ENCODE measurements around the gene CDHR2. TPM values are rescaled to one million over a fixed set of nuclear protein-coding genes. Genes with fewer than 3 reads are reported as not detected.

Gene CDHR2
- total RNA-seq, 2 experiments from 2014 or later = 0.37 to 0.61 TPM

- Mint-ChIP-seq H3K36me3 (ENCODE audit: low read depth) (no peaks in the 10 kb centered on the region), H3K4me1 (peaks cover 9% of the 10 kb centered on the region), H3K9me3 (ENCODE audit: low read depth) (no peaks in the 10 kb centered on the region), H3K27me3 (peaks cover 55% of the 10 kb centered on the region), H3K27ac (no peak within 1 kb of the TSS), H3K4me3 (peak within 1 kb of the TSS; percentile 13)
- peak; percentile 96 for ATAC-seq
- DNase-seq = peak; percentile 81
- POLR2A ChIA-PET = interaction anchor here (0.5 kb wide), 1 partner anchor 30 kb away, joined by 3 read pairs; no protein-coding TSS in a partner anchor
- intact Hi-C loops (cut with DNase I, micrococcal nuclease) = loop anchor here in 1 of 2 experiments (1.0 kb wide), 2 partner anchors 11 to 17 kb away; partner anchors contain the start of gene TSPAN17
- CTCF ChIA-PET = interaction anchor here (0.6 to 2.1 kb wide), 9 partner anchors 12 to 1263 kb away, joined by 3 to 9 read pairs (median 3); partner anchors contain the start of gene TSPAN17
Observed at GRCh38 chr5:176629853-176630680, 80.9 kb downstream of the CDHR2 start, which contains the start of the genes EIF4E1B and SNCB. Gene EIF4E1B (plus strand): TSS chr5:176630675. CDS start chr5:176642788, 12,113 bp downstream. Gene SNCB (minus strand): TSS chr5:176630534. CDS start chr5:176629654, 880 bp downstream.

DNA sequence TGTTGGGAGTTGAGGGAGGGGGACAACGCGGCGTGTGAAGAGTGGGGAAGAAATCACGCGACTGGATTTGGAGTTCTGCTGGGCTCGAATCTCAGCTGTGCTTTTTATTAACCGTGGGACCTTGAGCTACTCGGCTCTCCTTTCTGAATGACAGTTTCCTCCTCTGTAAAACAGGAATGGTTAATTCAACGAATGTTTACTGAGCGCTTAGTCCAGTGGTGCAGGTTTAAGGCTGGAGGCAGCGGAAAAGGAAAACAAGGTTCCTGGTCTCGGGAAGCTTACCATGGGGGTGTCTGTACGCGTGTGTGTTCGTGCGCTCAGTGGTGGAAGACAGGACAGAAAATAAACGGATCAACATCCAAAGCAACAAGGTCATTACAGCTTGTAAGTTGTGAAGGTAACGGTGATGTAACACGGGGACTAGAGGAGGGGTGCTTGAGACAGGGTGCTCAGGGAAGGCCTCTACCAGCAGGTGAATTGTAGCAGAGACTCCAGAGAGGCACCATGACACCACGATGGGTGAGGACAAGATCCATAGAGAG lies 81.6 kb downstream of the CDHR2 start:
- no peak overlapping the region for H3K27ac Mint-ChIP-seq
- H3K9me3 Mint-ChIP-seq (ENCODE audit: low read depth) = no peaks in the 10 kb centered on the region
- H3K36me3 Mint-ChIP-seq (ENCODE audit: low read depth) = no peaks in the 10 kb centered on the region
- H3K4me1 Mint-ChIP-seq = peaks cover 9% of the 10 kb centered on the region
- H3K27me3 Mint-ChIP-seq = peaks cover 58% of the 10 kb centered on the region
- CTCF ChIA-PET = interaction anchor here (0.7 to 2.1 kb wide), 7 partner anchors 12 to 453 kb away, joined by 3 to 9 read pairs (median 3); partner anchors contain the start of gene TSPAN17
- ATAC-seq (no peak), DNase-seq (no peak)
- POLR2A ChIA-PET = no interaction called here
- peak overlapping the region; percentile 13 for H3K4me3 Mint-ChIP-seq
- intact Hi-C loops (cut with DNase I, micrococcal nuclease) = loop anchor here in 1 of 2 experiments (1.0 kb wide), 2 partner anchors 11 to 17 kb away; partner anchors contain the start of gene TSPAN17

- POLR2A ChIA-PET = no interaction called here
- DNase-seq (no peak), ATAC-seq (no peak)
- H3K27me3 Mint-ChIP-seq = peaks cover 53% of the 10 kb centered on the region
- no peak overlapping the region for H3K4me3 Mint-ChIP-seq
- intact Hi-C loops (cut with DNase I, micrococcal nuclease) = no loop called here
- H3K36me3 Mint-ChIP-seq (ENCODE audit: low read depth) = no peaks in the 10 kb centered on the region
- peaks cover 9% of the 10 kb centered on the region for H3K4me1 Mint-ChIP-seq
- H3K27ac Mint-ChIP-seq = no peak overlapping the region
- no peaks in the 10 kb centered on the region for H3K9me3 Mint-ChIP-seq (ENCODE audit: low read depth)
- CTCF ChIA-PET = interaction anchor here (0.6 to 2.1 kb wide), 3 partner anchors 13 to 94 kb away, joined by 3 to 9 read pairs (median 3); no protein-coding TSS in a partner anchor
Observed at GRCh38 chr5:176631383-176632200, 82.5 kb downstream of the CDHR2 start.

DNA sequence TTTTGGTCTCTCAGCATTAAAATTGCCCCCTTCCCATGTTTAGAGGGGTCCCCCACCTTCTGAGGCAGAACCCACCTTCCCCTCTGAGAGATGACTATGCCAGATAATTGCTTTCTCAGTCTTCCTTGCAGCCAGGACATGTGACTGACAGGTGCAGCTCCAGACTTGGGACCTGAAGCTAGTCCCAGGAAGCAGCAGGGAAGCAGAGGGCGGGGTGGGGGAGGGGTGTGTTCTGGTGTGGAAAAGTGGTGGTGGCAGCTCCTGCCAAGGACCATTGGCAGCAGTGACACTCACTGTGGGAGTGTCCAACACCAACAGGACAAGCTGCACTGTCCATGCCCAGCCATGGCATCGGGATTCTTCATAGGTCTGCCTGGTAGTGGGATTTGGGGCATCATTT lies 83.6 kb downstream of the CDHR2 start:
- Mint-ChIP-seq H3K4me1 (peaks cover 9% of the 10 kb centered on the region), H3K4me3 (no peak overlapping the region), H3K27ac (no peak overlapping the region), H3K36me3 (ENCODE audit: low read depth) (no peaks in the 10 kb centered on the region), H3K9me3 (ENCODE audit: low read depth) (no peaks in the 10 kb centered on the region), H3K27me3 (peaks cover 50% of the 10 kb centered on the region)
- no peak for DNase-seq
- ATAC-seq = no peak
- intact Hi-C loops (cut with DNase I, micrococcal nuclease) = no loop called here
- CTCF ChIA-PET = no interaction called here
- POLR2A ChIA-PET = no interaction called here

DNA sequence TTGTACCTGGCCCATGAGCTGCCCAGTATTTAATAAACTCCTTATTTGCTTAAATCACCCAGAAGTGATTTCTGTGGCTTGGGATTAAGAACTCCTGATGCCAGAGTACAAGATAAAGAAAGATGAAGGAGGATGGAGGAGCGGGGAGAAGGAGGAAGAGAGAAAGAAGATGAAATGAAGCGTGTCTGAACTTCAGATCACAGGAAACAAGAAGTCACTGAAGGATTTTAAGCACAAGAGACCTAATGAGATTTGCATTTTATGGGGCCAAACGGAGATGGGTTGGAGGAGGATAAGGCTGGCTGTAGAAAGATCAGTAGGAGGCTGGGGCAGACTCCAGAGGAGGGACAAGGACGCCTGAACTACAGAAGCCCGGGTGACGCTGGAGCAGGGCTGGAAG lies 84.5 kb downstream of the CDHR2 start:
- H3K36me3 Mint-ChIP-seq (ENCODE audit: low read depth) = no peaks in the 10 kb centered on the region
- H3K27me3 Mint-ChIP-seq = peaks cover 49% of the 10 kb centered on the region
- H3K9me3 Mint-ChIP-seq (ENCODE audit: low read depth) = no peaks in the 10 kb centered on the region
- H3K4me3 Mint-ChIP-seq = no peak overlapping the region
- DNase-seq (no peak), ATAC-seq (no peak)
- ChIA-PET POLR2A (no interaction called here), CTCF (interaction anchor here (0.7 kb wide), 1 partner anchor 24 kb away, joined by 3 read pairs; no protein-coding TSS in a partner anchor)
- intact Hi-C loops (cut with DNase I, micrococcal nuclease) = no loop called here
- H3K4me1 Mint-ChIP-seq = peaks cover 9% of the 10 kb centered on the region
- H3K27ac Mint-ChIP-seq = no peak overlapping the region

- CTCF ChIA-PET = no interaction called here
- no peak overlapping the region for H3K4me3 Mint-ChIP-seq
- ATAC-seq = no peak
- peaks cover 2% of the 10 kb centered on the region for H3K4me1 Mint-ChIP-seq
- no peak overlapping the region for H3K27ac Mint-ChIP-seq
- no peaks in the 10 kb centered on the region for H3K9me3 Mint-ChIP-seq (ENCODE audit: low read depth)
- POLR2A ChIA-PET = no interaction called here
- no peak for DNase-seq
- peaks cover 36% of the 10 kb centered on the region for H3K27me3 Mint-ChIP-seq
- intact Hi-C loops (cut with DNase I, micrococcal nuclease) = no loop called here
- no peaks in the 10 kb centered on the region for H3K36me3 Mint-ChIP-seq (ENCODE audit: low read depth)
Observed at GRCh38 chr5:176636426-176636825, 87.3 kb downstream of the CDHR2 start.

GRCh38 chr5:176637556-176637955 lies 88.4 kb downstream of the CDHR2 start:
- ATAC-seq (no peak), DNase-seq (no peak)
- intact Hi-C loops (cut with DNase I, micrococcal nuclease) = no loop called here
- POLR2A ChIA-PET = no interaction called here
- H3K9me3 Mint-ChIP-seq (ENCODE audit: low read depth) = no peaks in the 10 kb centered on the region
- H3K36me3 Mint-ChIP-seq (ENCODE audit: low read depth) = no peaks in the 10 kb centered on the region
- H3K27me3 Mint-ChIP-seq = peaks cover 26% of the 10 kb centered on the region
- peaks cover 2% of the 10 kb centered on the region for H3K4me1 Mint-ChIP-seq
- CTCF ChIA-PET = no interaction called here
- H3K4me3 Mint-ChIP-seq = no peak overlapping the region
- H3K27ac Mint-ChIP-seq = no peak overlapping the region

DNA sequence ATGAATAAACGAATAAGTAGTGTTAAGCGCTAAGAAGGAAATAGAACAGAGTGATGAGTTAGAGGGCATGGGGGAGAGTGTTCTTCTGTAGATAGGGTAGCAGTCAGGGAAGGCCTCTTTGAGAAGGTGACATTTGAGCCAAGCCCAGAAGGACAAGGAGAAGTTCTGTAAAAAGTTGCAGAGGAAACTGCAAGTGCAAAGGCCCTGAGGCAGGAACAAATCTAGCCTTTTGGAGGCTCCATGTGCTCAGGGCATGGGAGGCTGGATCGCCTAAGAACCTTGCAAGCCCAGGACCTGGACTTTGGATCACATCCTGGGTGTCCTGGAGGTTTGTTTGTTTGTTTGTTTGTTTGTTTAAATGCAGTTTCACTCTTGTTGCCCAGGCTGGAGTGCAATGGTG lies 89.3 kb downstream of the CDHR2 start:
- ChIA-PET POLR2A (no interaction called here), CTCF (interaction anchor here (0.7 kb wide), 1 partner anchor 91 kb away, joined by 3 read pairs; no protein-coding TSS in a partner anchor)
- no peak overlapping the region for H3K4me3 Mint-ChIP-seq
- no peaks in the 10 kb centered on the region for H3K36me3 Mint-ChIP-seq (ENCODE audit: low read depth)
- no peaks in the 10 kb centered on the region for H3K9me3 Mint-ChIP-seq (ENCODE audit: low read depth)
- no peak for ATAC-seq
- peaks cover 22% of the 10 kb centered on the region for H3K27me3 Mint-ChIP-seq
- peaks cover 2% of the 10 kb centered on the region for H3K4me1 Mint-ChIP-seq
- no peak overlapping the region for H3K27ac Mint-ChIP-seq
- intact Hi-C loops (cut with DNase I, micrococcal nuclease) = no loop called here
- DNase-seq = no peak

DNA sequence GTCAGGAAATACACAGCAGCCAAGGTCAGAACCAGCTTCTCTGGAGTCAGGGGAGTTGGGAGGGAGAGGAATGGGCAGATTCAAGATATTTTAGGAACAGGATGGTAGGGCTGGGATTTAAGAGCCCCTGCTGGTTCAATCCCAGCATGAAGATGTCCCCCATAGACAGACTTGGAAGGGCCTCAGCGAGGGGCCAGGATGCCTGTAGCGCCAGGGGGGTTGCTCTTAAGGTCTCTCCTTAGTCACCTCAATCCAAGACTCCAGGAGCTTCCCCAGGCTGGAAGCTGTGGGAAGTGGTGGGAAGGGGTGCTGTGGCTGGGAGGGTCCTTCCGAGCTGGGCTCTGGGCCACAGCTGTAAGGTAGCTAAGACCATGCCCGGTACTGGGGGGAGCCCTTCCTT lies 90.1 kb downstream of the CDHR2 start:
- Mint-ChIP-seq H3K27ac (no peak overlapping the region), H3K9me3 (ENCODE audit: low read depth) (no peaks in the 10 kb centered on the region), H3K4me3 (no peak overlapping the region), H3K27me3 (peaks cover 14% of the 10 kb centered on the region), H3K36me3 (ENCODE audit: low read depth) (no peaks in the 10 kb centered on the region), H3K4me1 (no peaks in the 10 kb centered on the region)
- DNase-seq = no peak
- no peak for ATAC-seq
- intact Hi-C loops (cut with DNase I, micrococcal nuclease) = no loop called here
- POLR2A ChIA-PET = no interaction called here
- CTCF ChIA-PET = no interaction called here

DNA sequence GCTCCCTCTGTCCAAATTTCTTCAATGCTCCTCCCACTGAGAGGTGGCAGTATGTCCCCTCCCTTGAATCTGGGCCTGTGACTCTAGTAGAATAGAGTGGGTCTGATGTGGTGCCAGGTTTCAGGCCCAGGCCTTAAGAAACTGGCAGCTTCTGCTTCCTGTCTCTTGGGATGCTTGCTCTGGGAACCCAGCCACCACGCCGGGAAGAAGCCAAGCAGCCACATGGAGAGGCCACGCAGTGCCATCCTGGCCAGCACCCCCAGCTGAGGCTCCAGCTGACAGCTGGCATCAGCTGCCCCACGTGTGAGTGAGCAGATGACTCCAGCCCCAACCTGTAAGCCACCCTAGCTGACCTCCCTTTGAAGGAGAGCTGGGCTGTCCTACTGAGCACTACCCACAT lies 90.8 kb downstream of the CDHR2 start:
- no peaks in the 10 kb centered on the region for H3K4me1 Mint-ChIP-seq
- peaks cover 10% of the 10 kb centered on the region for H3K27me3 Mint-ChIP-seq
- ATAC-seq (no peak), DNase-seq (no peak)
- ChIA-PET CTCF (no interaction called here), POLR2A (no interaction called here)
- no peaks in the 10 kb centered on the region for H3K9me3 Mint-ChIP-seq (ENCODE audit: low read depth)
- no peak overlapping the region for H3K4me3 Mint-ChIP-seq
- H3K36me3 Mint-ChIP-seq (ENCODE audit: low read depth) = no peaks in the 10 kb centered on the region
- H3K27ac Mint-ChIP-seq = no peak overlapping the region
- intact Hi-C loops (cut with DNase I, micrococcal nuclease) = no loop called here

- Mint-ChIP-seq H3K4me1 (no peaks in the 10 kb centered on the region), H3K27ac (no peak overlapping the region), H3K4me3 (no peak overlapping the region), H3K27me3 (peaks cover 4% of the 10 kb centered on the region), H3K9me3 (ENCODE audit: low read depth) (no peaks in the 10 kb centered on the region), H3K36me3 (ENCODE audit: low read depth) (no peaks in the 10 kb centered on the region)
- no peak for DNase-seq
- CTCF ChIA-PET = no interaction called here
- intact Hi-C loops (cut with DNase I, micrococcal nuclease) = no loop called here
- POLR2A ChIA-PET = no interaction called here
- no peak for ATAC-seq
Observed at GRCh38 chr5:176640616-176641015, 91.5 kb downstream of the CDHR2 start.
